Hypothalamus (tissue), 51 donors: ENCODE data around the gene SLC6A4.
"Not testable (repeated sequence)": the region's sequence is repeated elsewhere in the genome, so short reads cannot be mapped to it uniquely, and the experiment has no call there.

ENCODE experiments used
- DNase-seq, 51 donors: peaks; one replicate each; lab custom pipeline; 2025; lab: John Stamatoyannopoulos, UW

Gene SLC6A4

DNA sequence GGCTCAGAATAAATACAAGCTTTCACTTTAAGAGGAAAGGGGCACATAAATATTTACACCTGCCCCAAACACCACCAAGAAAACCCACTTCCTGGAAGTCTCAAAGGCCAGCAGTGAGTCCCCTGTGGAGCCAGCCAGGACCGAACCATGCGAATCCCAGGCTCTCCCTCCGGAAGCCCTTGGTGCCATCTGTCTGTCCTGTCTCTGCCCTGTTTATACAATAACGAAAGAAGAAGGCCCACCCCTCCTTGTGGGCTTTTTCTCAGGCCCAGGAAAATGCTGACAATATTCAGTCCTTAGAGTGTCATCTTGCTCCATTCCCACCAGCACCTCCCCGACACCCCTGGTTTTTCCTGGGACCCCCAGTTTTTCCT, 3.6 kb upstream of the SLC6A4 start:
- DNase-seq = no peak

DNA sequence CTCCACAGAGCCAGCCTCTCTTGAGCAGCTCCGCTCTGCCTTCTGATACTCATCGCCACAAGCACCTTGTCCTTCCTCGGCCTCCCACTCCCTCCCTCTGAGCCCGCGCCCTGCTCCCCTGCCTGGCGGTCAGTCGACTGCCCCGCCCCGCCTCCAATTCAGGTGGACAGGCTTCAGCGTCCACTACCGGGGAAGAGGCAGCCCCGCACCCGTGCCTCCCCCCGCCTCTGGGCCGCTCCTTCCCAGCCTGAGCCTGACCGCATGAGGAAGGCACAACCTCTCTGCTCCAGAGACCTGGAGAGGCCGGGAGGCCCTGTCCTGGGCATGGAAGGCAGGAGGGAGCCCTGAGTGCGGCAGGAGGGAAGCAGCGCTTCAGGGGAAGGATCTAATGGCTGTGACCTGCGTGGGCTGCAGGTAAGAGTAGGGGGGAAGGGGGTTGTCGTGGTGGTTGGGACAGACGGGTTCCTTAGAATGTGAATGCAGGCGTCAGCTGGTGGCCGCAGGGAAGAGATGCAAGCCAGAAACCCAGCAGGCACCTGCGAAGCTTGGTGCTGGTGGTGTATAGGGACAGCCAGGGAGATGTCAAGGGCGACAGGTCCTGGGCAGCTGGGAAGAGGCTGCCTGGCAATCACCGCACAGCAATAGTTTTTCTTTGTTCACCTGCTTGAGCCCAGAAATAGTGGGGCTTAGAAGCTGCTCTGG, 3.0 kb upstream of the SLC6A4 start:
- DNase-seq = no peak

DNA sequence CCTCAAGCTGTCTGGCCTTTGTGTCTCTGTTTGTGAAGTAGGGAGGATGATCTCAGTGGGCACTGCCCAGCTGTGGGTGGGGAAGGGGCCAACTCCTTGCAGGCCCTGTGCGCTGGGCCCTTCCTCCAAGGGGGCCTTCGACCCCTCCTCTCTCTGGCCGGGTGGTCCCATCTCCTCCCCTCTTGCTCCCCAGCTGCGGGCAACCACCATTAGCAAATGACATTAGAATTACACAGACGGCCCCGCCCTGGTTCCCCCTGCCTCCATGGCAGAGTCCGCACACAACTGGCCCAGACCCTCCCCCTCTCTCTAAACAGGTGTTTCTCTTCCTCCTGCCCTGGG, 2.5 kb upstream of the SLC6A4 start:
- DNase-seq = no peak

DNA sequence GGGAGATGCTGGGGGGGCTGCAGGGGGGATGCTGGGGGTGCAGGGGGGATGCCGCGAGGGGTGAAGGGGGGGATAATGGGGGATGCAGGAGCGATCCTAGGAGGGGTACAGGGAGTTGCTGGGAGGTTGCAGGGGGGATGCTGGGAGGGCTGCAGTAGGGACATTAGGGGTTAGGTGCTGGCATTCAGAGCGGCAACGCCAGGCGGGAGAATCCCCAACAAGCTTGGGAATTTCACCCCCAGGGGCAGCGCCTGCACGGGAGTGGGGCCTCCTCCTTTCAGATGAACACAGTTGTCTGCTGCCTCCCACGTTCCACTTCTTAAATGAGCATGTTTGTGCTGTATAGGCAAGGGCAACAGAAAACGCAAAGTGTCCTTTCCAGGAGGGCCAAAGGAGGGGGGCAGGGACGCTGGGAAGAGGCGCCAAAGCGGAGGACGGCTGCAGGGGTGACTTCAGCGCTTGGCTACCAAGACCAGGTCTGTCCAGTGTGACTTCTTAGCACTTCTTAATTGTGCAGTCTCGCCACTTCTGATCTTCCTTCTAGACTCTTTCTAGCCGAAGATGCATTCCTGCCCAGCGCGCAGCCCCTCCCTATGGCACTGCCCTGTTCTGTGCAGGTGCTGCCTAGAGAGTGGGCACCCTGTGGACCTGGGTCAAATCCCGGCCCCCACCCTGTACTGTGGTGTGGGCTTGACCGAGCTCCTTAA, 2.0 kb upstream of the SLC6A4 start:
- no peak for DNase-seq

DNA sequence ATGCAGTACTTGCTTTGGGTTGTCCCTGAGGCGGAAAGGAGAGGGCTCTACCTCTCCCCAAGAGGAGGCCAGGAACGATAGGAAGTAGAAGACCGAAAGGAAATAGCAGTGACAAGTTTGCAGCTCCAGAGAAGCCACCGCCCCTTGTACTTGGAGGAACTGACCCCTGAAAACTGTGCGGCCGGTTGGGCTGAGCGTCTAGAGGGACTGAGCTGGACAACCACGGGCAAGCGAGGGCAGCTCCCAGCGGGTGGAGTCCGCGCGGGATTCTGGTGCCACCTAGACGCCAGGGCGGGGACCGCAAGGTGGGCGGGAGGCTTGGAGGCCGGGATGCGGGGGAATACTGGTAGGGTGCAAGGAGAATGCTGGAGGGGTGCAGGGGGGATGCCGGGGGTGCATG, 1.3 kb upstream of the SLC6A4 start:
- DNase-seq = peak in 23 of 51 donors; percentile 1 to 50 (median 15)

DNA sequence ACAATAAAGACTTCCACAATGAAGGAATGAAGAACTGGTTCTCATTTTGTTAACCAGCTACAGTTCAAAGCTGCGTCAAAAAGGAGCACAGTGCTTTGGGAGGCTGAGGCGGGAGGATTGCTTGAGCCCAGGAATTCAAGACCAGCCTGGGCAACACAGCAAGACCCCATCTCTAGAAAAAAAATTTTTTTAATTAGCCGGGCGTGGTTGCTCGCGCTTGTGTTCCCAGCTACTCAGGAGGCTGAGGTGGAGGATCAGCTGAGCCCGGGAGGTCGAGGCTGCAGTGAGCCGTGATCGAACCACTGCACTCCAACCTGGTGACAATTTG, 764 bp upstream of the SLC6A4 start:
- no peak for DNase-seq

DNA sequence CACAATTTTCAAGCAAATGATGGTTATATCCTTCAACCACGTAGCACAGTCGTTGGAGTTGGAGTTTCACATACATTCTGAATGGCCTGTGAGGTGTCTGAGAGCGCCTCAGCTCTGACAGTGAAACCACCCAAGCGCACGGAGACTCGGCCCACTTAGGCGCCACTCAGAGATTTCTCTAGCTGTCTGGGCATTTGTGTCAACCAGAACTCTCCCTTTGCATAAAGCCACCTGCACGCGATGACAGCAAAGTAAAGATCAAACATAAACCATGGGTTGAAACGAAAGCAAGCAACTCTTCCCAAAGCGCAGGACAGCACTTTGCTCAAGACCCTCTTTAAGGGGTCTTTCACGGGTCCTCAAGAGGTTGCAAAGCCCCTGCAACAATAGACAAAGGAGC, 533 bp downstream of the SLC6A4 start:
- no peak for DNase-seq

DNA sequence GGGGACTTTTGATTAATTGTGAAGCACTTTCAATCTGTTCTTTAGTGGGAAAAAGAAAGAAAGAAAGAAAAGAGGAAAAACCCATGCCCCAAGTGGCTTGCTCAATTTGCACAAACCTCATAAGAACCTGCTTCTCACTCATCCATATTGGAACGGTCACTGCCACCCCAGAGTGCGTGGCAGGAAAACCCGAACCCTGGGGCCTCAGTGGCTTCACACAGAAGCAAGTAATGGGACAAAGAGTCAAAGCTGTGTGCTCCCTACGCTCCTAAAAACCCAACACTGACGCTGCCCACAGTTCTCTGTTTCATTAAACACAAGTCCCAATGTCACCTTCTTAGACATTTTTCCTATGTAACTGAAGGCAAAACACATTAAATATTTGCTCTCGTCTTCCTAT, 1.2 kb downstream of the SLC6A4 start:
- no peak for DNase-seq

DNA sequence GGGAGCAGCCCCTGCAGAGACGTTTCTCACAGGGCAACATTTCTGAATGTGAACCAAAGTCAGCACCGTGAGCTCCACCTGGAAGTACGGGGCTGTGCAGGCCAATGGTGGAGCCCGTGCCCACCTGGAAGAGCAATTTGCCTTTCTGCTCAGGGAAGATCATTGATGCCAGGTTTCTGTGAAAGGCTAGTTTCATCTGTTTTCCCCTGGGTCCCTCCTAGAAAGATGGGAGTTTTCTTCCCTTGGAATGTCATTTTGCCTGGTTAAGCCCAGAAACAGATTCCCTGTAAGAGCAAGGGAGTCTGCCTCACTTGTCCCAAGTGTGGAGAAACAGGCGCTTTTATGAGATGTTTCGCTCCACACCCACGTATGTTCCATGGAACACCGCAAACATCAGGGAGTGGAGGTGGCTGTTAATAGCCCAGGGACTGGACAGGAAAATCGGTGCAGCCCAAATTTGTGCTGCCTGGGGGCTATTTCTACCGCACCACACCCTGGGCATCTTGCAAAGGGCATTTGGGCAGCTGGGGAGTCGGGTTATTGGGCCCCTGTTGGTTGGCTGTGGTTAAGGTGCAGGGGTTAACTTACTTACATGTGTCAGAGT, 2.6 kb downstream of the SLC6A4 start:
- no peak for DNase-seq

DNA sequence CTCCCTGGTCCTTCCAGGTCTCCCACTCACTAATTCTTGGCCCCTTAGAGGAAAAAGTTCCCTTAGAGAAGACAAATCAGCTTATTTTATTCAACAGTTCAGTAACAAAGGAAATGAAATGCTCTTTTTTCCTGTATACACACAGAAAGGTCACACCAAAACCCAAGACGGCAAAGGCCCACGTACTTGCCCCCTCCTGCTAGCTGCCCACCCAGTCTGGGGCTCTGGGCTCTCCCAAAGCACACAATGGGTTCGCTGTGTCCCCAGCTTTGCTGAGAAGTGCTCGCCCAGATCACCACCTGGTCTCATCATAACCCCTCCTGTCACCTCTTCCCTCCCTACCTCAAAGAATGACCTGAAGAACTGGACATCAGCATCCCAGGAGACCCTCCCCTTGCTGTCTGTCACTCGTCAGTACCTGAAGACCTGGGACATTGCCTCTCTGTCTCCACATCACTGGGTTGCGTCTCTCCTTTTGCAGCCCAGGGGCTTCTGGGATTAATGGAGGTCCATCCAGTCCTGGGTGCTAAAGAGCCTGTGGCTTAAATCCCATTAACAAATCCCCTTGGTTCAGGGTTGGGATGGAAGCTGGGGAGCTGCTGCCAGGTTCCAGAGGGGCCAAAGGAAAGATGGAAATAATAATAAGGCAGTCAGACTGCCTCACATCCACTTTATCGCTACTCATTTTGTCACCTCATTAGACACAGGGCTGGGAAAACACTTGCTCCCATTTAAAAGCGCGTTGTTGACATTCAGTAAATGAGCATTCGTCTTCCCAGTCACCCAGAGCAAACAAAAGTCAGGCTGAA, 3.3 kb downstream of the SLC6A4 start:
- no peak for DNase-seq

DNA sequence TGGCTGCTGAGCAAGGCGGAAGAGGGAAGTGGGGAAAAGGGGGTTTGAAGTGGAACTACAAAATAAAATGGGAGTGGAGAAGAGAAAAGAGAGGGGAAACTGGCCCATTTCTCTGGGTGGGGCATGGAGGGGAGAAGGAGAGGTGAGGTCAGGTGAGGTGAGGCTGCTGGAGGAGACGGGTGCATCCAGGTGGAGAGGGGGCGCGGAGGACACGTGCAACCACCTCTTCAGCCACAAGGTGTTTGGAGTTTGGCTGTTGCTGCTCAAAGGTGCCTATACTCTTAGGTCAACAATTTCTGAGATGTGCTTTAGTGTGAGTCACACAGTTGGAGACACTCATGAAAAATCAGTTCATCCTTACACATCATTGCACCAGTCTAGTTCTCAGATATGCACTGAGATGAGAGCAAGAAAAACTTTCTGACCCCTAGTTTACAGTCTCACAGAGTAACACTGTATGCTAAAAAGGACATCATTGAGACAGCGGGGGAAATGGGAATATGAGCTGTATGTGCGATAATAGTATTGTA, 4.8 kb downstream of the SLC6A4 start:
- DNase-seq = no peak

DNA sequence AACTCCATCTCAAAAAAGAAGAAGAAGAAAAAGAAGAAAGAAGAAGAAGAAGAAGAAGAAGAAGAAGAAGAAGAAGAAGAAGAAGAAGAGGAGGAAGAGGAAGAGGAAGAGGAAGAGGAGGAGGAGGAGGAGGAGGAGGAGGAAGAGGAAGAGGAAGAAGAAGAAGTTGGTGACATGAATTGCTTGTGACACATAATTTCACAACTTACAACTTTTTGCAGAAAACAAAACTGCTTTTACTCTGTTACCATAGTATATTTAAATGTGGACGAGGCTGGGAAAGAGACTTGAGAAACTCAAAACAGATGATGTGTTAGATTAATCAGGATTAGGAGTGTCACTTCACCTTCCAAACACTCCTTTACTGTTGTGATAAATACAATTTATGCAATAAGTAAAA, 5.5 kb downstream of the SLC6A4 start:
- DNase-seq = not testable (repeated sequence)

DNA sequence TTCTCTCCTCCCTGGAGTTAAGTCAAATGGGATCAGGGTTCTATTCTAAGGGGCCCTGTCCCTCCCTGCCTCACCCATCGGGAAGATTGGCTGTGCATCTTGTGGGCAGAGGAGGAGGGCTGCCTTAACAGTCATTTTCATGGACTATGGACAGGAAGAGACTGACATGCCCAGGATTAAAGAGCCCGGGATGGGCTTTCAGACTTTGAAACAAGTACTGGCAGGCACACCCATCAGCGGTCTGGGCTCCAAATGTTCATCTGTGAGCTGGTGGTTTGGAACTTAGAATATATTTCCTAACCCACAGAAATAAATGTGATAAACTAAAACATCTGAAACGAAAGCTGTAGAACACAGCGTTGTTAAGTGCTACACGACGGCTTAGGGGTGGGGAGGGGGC, 6.5 kb downstream of the SLC6A4 start:
- no peak for DNase-seq

DNA sequence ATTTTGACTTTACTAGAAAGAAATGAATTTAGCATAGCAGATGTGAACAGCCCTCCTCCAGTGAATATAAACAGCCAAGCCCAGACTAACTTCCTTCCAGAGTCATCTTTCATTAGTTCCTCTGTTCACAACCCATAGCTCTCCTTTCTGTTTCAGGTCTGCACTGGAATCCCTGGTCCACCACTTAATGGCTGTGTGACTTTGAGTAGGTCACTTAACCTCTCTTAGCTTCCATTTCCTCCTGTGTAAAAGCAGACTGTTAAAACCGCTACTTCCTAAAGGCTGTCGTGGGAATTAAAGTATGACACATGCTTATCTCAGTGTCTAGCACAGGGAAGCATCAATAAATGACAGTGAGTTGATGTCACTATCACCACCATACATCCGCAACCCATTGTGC, 7.5 kb downstream of the SLC6A4 start:
- DNase-seq = no peak

DNA sequence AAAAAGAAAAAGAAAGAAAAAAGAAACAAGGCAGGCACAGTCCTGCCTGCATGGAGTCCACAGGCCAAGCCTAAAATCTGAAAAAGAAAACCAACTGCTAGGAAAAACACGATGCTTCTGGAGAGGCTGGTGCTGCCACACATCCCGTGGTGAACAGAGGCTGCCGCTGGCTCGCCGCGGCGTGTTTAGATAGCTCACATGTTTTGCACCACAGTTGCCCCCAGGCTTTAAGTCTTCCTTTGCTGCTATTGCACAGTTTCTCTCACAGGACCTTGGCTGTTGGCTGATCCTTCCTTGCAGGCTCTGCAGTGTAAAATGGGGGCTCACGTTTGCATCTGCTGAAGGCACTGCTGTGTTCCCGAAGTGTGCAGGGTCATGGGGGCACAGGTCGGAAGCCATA, 8.6 kb downstream of the SLC6A4 start:
- no peak for DNase-seq

DNA sequence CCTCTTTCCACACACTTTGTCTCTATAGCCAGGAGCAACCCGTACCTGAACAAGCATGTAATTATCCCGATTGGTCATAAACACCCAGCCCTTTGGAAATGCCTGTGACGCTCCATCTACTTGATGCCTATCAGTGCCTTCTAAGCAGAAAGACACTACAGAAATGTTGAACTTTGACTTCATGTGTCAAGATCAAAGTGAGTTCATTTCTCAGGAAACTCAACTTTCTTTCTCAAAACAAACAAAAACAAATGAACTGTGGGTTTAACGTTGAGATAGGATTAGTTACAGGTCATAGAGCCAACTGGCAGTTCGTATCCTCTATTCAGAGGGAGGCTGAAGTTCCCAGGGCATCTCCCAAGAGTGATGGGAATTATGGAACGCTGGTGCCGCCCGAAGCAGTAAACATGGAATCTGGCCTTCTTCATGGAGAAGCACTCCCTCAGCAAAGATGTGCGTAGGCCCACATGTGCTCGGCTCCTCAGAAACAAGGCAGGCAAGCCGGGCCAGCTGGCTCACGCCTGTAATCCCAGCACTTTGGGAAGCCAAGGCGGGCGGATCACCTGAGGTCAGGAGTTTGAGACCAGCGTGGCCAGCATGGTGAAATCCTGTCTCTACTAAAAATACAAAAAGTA, 9.5 kb downstream of the SLC6A4 start:
- no peak for DNase-seq

DNA sequence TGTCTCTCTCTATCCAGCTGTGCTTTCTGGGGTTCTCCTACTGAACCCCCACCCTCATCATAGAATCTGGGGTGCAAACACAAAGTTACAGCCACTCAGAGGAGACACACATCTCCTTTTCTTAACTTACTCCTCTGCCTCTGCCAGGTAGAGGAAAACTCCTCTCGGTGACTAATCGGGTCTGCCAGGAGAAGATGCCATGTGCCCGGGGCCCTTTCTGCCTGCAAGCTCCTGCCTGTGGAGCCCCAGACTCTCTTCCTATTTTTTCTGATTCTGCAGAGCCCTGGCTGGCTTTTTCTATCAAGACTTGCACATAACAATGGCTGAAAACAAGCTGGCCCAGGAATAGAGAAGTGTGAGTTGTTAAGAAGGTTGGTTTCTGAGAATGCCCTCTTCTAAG, 10.4 kb downstream of the SLC6A4 start:
- peak in 1 of 51 donors; percentile 1 for DNase-seq

DNA sequence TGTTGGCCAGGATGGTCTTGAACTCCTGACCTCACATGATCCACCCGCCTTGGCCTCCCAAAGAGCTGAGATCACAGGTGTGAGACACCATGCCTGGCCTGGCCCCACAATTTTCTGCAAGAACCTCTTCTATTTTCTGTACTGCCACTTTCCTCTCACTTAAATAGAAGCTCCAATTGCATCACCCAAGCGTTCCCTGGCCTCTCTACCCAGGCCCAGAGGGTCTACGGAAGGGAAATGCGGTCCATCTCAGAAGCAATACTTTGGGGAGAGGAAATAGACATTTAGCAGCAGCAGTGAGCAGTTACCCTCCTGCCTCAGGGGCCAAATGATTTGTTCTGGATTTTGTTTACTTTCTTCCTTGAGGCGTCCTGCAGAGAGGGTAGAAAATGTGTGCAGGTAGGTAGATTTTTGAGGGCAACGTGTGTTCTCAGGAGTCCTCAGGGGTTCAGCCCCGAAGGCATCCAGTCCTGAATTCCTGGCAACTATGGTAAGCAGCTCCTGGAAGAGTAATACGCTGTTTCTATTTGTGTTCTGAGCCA, 11.0 kb downstream of the SLC6A4 start:
- DNase-seq = no peak

DNA sequence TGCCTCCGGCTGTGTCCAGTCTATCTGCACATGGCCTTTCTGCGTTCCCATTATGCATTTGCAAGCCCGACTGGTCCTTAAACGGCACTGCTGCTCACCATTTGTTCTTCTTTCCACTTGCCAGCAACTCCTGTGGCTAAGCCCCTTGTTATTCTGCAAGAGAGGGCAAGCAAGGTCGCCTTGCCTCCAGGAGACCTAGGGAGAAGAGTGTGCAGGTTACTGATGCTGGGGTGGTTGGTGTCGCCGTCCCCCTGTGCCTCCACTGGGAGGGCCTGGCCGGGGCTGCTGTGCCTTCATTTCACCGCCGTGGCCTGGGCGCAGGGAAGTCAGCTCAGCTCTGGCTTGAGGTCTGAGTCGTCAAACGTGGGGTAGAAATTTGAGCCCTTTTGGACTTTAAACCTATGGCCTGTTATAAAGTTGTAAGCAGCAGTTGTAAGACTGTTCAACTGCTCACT, 12.7 kb downstream of the SLC6A4 start:
- no peak for DNase-seq

DNA sequence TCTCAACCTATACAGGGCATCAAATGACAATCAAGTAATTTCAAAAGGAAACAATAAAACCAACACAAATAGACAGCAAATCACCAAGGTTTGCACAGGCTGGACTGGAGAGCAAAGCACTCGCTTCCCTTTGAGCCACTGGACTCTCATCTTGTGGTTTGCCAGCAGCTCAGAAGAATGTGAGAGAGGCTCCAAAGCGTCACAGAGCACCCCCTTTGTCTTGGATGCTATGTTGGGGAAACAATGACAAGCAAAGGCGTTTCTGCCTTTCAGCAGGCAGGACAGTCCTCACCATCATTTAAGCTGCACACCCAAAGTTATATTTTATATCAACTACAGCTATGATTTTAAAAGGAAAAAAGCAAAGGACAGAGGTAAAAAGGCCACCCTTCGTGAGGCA, 13.2 kb downstream of the SLC6A4 start:
- no peak for DNase-seq

DNA sequence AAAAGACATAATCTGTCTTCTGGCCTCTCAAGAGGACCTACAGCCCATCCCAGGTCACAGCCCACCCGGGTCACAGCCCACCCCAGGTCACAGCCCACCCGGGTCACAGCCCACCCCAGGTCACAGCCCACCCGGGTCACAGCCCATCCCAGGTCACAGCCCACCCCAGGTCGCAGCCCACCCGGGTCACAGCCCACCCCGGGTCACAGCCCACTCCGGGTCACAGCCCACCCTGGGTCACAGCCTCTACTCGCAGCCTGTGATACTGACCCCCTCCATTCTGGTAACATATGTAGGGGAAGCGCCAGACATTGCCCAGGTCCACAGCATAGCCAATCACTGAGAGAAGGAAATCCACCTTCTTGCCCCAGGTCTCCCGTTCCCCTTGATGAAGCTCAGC, 14.2 kb downstream of the SLC6A4 start:
- no peak for DNase-seq
